Retina (tissue), 1 donor: ENCODE measurements around the gene ELMO1.

Source experiments
- DNase-seq: peaks from one replicate; pipeline ENCODE4 v3.0.0-alpha.2; 2016

Gene ELMO1

GRCh38 chr7:37037286-37037685 lies 411.4 kb downstream of the ELMO1 start:
- DNase-seq: no peak

- no peak for DNase-seq
Observed at GRCh38 chr7:37035631-37036030, 413.0 kb downstream of the ELMO1 start.

- DNase-seq: no peak
Observed at GRCh38 chr7:37033141-37033540, 415.5 kb downstream of the ELMO1 start.

GRCh38 chr7:37032258-37032601 lies 416.4 kb downstream of the ELMO1 start:
- no peak for DNase-seq

- peak; percentile 29 for DNase-seq
Observed at GRCh38 chr7:37031571-37032257, 416.9 kb downstream of the ELMO1 start.

GRCh38 chr7:37028909-37029440 lies 419.7 kb downstream of the ELMO1 start:
- no peak for DNase-seq

GRCh38 chr7:37027557-37028341 lies 420.9 kb downstream of the ELMO1 start:
- DNase-seq: no peak

GRCh38 chr7:37027104-37027503 lies 421.6 kb downstream of the ELMO1 start:
- DNase-seq: no peak

- DNase-seq: no peak
Observed at GRCh38 chr7:37018954-37019353, 429.7 kb downstream of the ELMO1 start.

GRCh38 chr7:37016064-37016878 lies 432.4 kb downstream of the ELMO1 start:
- no peak for DNase-seq

GRCh38 chr7:37015353-37016034 lies 433.2 kb downstream of the ELMO1 start:
- no peak for DNase-seq

GRCh38 chr7:37013771-37014170 lies 434.9 kb downstream of the ELMO1 start:
- DNase-seq: no peak

GRCh38 chr7:37011151-37011890 lies 437.3 kb downstream of the ELMO1 start:
- no peak for DNase-seq

- DNase-seq: no peak
Observed at GRCh38 chr7:37009125-37009675, 439.5 kb downstream of the ELMO1 start.

- no peak for DNase-seq
Observed at GRCh38 chr7:37007691-37008090, 441.0 kb downstream of the ELMO1 start.

- no peak for DNase-seq
Observed at GRCh38 chr7:37007268-37007667, 441.4 kb downstream of the ELMO1 start.

GRCh38 chr7:37006764-37007163 lies 441.9 kb downstream of the ELMO1 start:
- DNase-seq: no peak

- no peak for DNase-seq
Observed at GRCh38 chr7:37000511-37000910, 448.2 kb downstream of the ELMO1 start.

- DNase-seq: peak; percentile 35
Observed at GRCh38 chr7:36999626-37000485, 448.8 kb downstream of the ELMO1 start.

- no peak for DNase-seq
Observed at GRCh38 chr7:36995776-36996175, 452.9 kb downstream of the ELMO1 start.
